Ovary (tissue), 9 donors: Measurements from ENCODE around the gene SNX32. TPM values are rescaled to one million over a fixed set of nuclear protein-coding genes. Genes with fewer than 3 reads are reported as not detected.

ENCODE experiments used
- DNase-seq, 5 donors: peaks; one replicate each; pipeline ENCODE4 v3.0.0-alpha.2; 2019 to 2020
- H3K27ac ChIP-seq, 2 donors: fragments of 200-600 bp; one replicate each; pipeline versions ENCODE4 v1.5.1 to v1.8.0; 2019 to 2022
- H3K27me3 ChIP-seq: fragments of 200-600 bp; one replicate; pipeline ENCODE4 v1.8.0; 2022
- H3K36me3 ChIP-seq: fragments of 200-600 bp; sonication (generic); one replicate; pipeline ENCODE4 v1.5.1; 2019
- H3K4me1 ChIP-seq: one replicate; pipeline ENCODE4 v1.8.1; 2013; ENCODE audit warnings: mild to moderate bottlenecking, moderate library complexity; ENCODE audit not compliant: insufficient read depth
- H3K4me3 ChIP-seq: fragments of 200-600 bp; sonication (generic); one replicate; pipeline ENCODE4 v1.5.1; 2017
- H3K9me3 ChIP-seq, 2 donors: fragments of 200-600 bp in 1 of 2; sonication (generic) in 1 of 2; one replicate each; pipeline versions ENCODE4 v1.5.1 to v1.8.1; 2013 to 2019; ENCODE audit warnings: mild to moderate bottlenecking in 1 of 2, moderate library complexity in 1 of 2
- EP300 ChIP-seq: sonication (generic); formaldehyde crosslinking; IDR thresholded peaks from one replicate; pipeline ENCODE4 v1.6.1; 2017; ENCODE audit warnings: antibody characterized with exemption
- POLR2A ChIP-seq: fragments of 450-650 bp; IDR thresholded peaks from one replicate; pipeline ENCODE4 v1.6.1; 2017; ENCODE audit warnings: antibody characterized with exemption, mild to moderate bottlenecking, moderate library complexity
- WGBS, 3 donors: extraction: QIAGEN DNeasy Blood & Tissue Kit in 1 of 3; methylation state at CpG; one replicate each; pipeline versions ENCODE4 v1.1.5 to v1.1.7; 2013 to 2017; 5-methylcytosine and 5-hydroxymethylcytosine counted together
- intact Hi-C, 4 donors: fragments of 100-400 bp; cut with DNase I; formaldehyde crosslinking; loops; one replicate each; pipeline versions ENCODE4 v1.11.0 to v1.15.1; 2022 to 2023
- polyA plus RNA-seq, 2 donors: library from polyadenylated mRNA; stranded (reverse); fragments of 200-250 nt in 1 of 2; fragments of 350-450 nt in 1 of 2; fragmentation: Illumina TruSeq in 1 of 2; extraction: RNeasy Lipid Tissue Mini Kit (QIAGEN cat#74804) in 1 of 2; gene quantifications; one replicate each; pipeline ENCODE4 v1.2.3, GENCODE V29; 2013 to 2014
- total RNA-seq, 7 donors: library from RNA; depleted of rRNA in 2 of 7; stranded (reverse); fragments of >200 nt in 2 of 7; fragmentation: NEBNext Ultra II Directional in 3 of 7; extraction: Animal tissue kit (Norgen Biotek cat#: 25700) in 3 of 7; gene quantifications; one replicate each; pipeline versions ENCODE4 v1.1.0 to v1.2.4, GENCODE V29; 2016 to 2023
- TF ChIP-seq, protein P1 (sequence below), 3 donors: fragments of 450-650 bp in 2 of 3; fragments of 200-600 bp in 1 of 3; IDR thresholded peaks; one replicate each; pipeline versions ENCODE4 v1.5.1 to v1.8.0; 2016 to 2022; ENCODE audit warnings: antibody characterized with exemption in 3 of 3, mild to moderate bottlenecking in 1 of 3
- donor health status: DM: no; HTN: no; CAD: no; lungs with moderate emphysema.
- donor health status: DM: no; HTN: no; CAD: no.
- donor health status: Bipolar disorder and iron deficiency.
- donor health status: DM: yes; HTN: yes; CAD: no.
- donor health status: DM: no; HTN: no; CAD: no.
- donor health status: DM: yes; HTN: yes; CAD: no.

The SNX32 gene
- total and polyA plus RNA-seq, 9 donors = 0.40 to 3.0 (median 1.3) TPM; not detected in 1

DNA sequence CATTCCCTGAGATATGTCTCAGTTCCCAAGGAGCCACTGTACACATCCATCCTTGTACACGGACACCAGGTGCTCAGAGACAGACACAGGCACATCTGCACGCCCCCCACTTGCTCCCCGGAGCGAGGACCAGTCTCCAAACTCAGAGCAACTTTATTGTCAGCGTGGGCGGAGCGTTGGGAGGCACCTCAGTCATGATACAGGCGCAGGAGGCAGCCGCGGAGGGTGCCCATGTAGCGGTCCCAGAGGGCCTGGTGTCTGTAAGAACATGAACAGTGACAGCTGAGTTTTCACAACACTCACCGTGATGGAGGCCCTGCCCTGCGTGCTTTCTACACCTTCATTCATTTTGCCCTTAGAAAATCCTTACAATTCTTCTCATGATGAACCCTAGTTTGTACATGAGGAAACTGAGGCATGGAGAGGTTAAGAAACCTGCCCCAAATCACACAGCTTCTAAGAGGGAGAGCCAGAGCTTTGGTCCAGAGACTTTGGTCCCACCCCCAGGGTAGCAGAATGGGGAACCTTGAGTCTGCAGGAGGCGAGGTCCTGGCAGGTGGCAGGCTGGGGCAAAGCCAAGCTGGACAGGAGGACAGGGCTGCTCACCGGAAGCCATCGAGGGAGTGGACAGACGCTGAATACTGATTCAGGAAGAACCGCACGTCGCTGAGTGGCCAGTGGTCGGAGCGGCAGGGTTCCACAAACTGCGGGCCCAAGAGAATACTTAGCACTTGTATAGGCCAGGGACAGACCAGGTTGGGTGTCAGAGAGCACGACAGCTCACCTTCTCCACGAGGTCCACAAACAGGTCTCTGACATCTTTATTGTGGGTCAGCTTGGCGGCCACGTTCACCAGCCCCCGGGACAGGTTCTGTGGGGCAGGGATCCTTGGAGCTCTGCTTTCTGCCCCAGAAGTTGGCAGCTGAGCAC, 50.3 kb downstream of the SNX32 start:
- H3K27me3 ChIP-seq = no peaks in the 10 kb centered on the region
- H3K4me3 ChIP-seq = no peak overlapping the region
- H3K27ac ChIP-seq = no peak overlapping the region
- no peaks in the 10 kb centered on the region for H3K9me3 ChIP-seq
- TF ChIP-seq, protein P1, sequence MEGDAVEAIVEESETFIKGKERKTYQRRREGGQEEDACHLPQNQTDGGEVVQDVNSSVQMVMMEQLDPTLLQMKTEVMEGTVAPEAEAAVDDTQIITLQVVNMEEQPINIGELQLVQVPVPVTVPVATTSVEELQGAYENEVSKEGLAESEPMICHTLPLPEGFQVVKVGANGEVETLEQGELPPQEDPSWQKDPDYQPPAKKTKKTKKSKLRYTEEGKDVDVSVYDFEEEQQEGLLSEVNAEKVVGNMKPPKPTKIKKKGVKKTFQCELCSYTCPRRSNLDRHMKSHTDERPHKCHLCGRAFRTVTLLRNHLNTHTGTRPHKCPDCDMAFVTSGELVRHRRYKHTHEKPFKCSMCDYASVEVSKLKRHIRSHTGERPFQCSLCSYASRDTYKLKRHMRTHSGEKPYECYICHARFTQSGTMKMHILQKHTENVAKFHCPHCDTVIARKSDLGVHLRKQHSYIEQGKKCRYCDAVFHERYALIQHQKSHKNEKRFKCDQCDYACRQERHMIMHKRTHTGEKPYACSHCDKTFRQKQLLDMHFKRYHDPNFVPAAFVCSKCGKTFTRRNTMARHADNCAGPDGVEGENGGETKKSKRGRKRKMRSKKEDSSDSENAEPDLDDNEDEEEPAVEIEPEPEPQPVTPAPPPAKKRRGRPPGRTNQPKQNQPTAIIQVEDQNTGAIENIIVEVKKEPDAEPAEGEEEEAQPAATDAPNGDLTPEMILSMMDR (IDR thresholded peaks at IDR 0.05) = no peak
- TF ChIP-seq EP300 (no peak), POLR2A (no peak)
- peak in 2 of 5 donors; percentile 16 to 43 for DNase-seq
- H3K36me3 ChIP-seq = no peaks in the 10 kb centered on the region
- H3K4me1 ChIP-seq = peaks cover 3% of the 10 kb centered on the region
- 79 to 85% (median 79%) methylated on average over 23 to 28 of the region's 28 CpGs for WGBS, 3 donors
- intact Hi-C loops = loop anchor here (2.0 to 10.0 kb wide), 5 partner anchors 81 to 1231 kb away; partner anchors contain the start of genes KDM2A (in 1 of the 4) and SART1 (in 1 of the 4)

DNA sequence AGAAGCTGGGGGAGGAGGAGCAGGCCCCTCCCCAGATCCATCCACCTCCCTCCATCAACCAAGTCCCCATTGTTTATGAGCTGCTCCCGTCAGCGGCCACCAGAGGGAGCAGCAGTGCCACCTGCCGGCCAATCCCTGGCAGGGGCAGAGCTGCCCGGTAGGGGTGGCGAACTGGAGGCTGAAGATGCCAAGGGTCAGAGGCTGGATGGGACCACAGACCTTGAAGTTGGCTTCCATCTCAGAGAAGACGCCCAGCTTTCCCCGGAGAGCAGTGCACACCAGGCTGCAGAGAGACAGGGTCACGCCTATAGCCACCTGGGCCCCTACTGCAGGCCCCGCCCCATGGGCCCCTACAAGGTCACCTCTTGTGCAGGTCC, 50.9 kb downstream of the SNX32 start:
- Histone ChIP-seq H3K27ac (no peak overlapping the region), H3K4me1 (peaks cover 3% of the 10 kb centered on the region), H3K4me3 (no peak overlapping the region), H3K36me3 (no peaks in the 10 kb centered on the region), H3K9me3 (no peaks in the 10 kb centered on the region), H3K27me3 (no peaks in the 10 kb centered on the region)
- intact Hi-C loops = loop anchor here (2.0 to 10.0 kb wide), 6 partner anchors 78 to 1230 kb away; partner anchors contain the start of genes SART1 (in 2 of the 4) and KDM2A (in 1 of the 4)
- 17 to 24% (median 19%) methylated on average over 9 of the region's 9 CpGs for WGBS, 3 donors
- peak; percentile 65 to 84 (median 77) for DNase-seq
- no peak for TF ChIP-seq EP300
- TF ChIP-seq, protein P1 (IDR thresholded peaks at IDR 0.05) = peak; percentile 92 to 99 (median 98)

DNA sequence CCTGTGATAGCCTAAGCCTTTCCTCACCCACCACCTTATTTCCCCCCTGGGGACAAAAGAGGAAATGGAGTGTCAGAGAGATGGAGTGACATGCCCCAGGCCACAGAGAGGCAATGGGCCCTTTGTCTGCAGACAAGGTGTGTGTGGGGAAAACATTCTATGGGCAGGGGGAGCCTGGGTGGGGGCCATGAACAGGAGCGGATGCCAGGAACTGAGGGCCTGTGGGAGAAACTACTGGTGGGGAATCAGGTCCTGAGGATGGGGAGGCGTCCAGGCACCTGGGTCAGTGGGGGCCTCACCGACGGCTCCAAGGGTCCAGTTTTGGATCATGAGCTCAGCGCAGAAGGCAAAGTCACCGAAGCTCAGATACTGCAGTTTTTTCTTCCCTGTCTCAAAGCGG, 51.5 kb downstream of the SNX32 start:
- Histone ChIP-seq H3K36me3 (no peaks in the 10 kb centered on the region), H3K4me1 (peaks cover 7% of the 10 kb centered on the region), H3K27ac (no peak overlapping the region), H3K9me3 (no peaks in the 10 kb centered on the region), H3K27me3 (no peaks in the 10 kb centered on the region), H3K4me3 (no peak overlapping the region)
- TF ChIP-seq EP300 (no peak), POLR2A (no peak)
- TF ChIP-seq, protein P1 (IDR thresholded peaks at IDR 0.05) = no peak
- DNase-seq = no peak
- WGBS, 3 donors = 84 to 90% (median 89%) methylated on average over 7 of the region's 7 CpGs
- intact Hi-C loops = loop anchor here in 2 of 4 donors (2.0 to 10.0 kb wide), 4 partner anchors 77 to 1230 kb away; partner anchors contain the start of genes SART1 (in 2 of the 2) and KDM2A (in 1 of the 2)

DNA sequence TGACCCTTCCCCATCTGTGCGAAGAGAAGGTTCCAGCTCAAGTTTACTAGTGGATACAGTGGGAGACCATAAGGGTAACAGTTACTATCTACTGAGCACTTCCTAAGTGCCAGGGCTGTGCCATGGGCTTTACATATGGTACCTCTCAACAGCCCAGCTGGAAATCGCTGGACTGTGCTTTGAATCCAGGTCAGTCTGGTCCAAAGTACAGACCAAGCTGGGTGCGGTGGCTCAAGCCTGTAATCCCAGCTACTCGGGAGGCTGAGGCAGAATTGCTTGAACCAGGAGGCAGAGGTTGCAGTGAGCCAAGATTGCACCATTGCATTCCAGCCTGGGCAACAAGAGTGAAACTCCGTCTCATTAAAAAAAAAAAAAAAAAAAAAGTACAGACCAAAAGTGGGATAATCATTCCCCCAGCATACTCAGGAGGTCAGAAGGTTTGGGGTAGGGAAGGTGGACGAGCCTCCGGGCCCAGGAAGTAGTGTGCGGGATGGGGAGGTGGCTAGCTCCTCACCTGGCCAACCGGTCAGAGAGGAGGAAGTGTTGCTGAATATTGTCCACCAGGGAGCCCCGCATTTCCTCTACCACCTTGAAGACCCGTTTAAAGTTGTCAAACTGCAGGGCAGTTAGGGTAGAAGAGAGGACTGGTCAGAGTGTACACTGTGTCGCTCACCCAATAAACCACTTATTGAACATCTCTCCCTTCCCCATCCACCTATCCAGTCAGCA, 52.2 kb downstream of the SNX32 start:
- no peak for DNase-seq
- intact Hi-C loops = loop anchor here in 2 of 4 donors (2.0 to 10.0 kb wide), 4 partner anchors 76 to 1229 kb away; partner anchors contain the start of genes SART1 (in 2 of the 2) and KDM2A (in 1 of the 2)
- TF ChIP-seq POLR2A (no peak), EP300 (no peak)
- TF ChIP-seq, protein P1 (IDR thresholded peaks at IDR 0.05) = no peak
- 84 to 94% (median 93%) methylated on average over 12 of the region's 12 CpGs for WGBS, 3 donors
- Histone ChIP-seq H3K27me3 (no peaks in the 10 kb centered on the region), H3K4me1 (peaks cover 7% of the 10 kb centered on the region), H3K27ac (no peak overlapping the region), H3K4me3 (no peak overlapping the region), H3K9me3 (no peaks in the 10 kb centered on the region), H3K36me3 (no peaks in the 10 kb centered on the region)
